OCI-LY1 (cell line): ENCODE measurements around the gene SLC17A1.

ENCODE experiments used
- H2AFZ ChIP-seq: fragments of 200-600 bp; sonication (generic), shearing (Covaris generic); 2 replicates; pipeline ENCODE4 v1.6.0; 2014; ENCODE audit warnings: antibody characterized with exemption, mild to moderate bottlenecking, low read length
- H3F3A ChIP-seq: fragments of 200-600 bp; sonication (generic), shearing (Covaris generic); 2 replicates; pipeline ENCODE4 v1.6.0; 2014; ENCODE audit warnings: mild to moderate bottlenecking, antibody characterized with exemption, low read length, moderate library complexity; ENCODE audit not compliant: insufficient read depth
- H3K27ac ChIP-seq: fragments of 200-600 bp; sonication (generic); 2 replicates; pipeline ENCODE4 v1.5.1; 2014; ENCODE audit warnings: low read length, mixed run types, mild to moderate bottlenecking, low read depth; ENCODE audit not compliant: poor library complexity, severe bottlenecking
- H3K27me3 ChIP-seq: fragments of 200-600 bp; sonication (generic); 2 replicates; pipeline ENCODE4 v1.6.0; 2014; ENCODE audit warnings: antibody characterized with exemption, mild to moderate bottlenecking, low read length, moderate library complexity; ENCODE audit not compliant: insufficient read depth
- H3K36me3 ChIP-seq: fragments of 200-600 bp; sonication (generic); 2 replicates; pipeline ENCODE4 v1.6.1; 2014; ENCODE audit warnings: mild to moderate bottlenecking, antibody characterized with exemption, low read length, moderate library complexity, mixed read lengths; ENCODE audit not compliant: insufficient read depth
- H3K4me1 ChIP-seq: fragments of 200-600 bp; sonication (generic); 2 replicates; pipeline ENCODE4 v1.5.1; 2014; ENCODE audit warnings: mild to moderate bottlenecking, low read length, moderate library complexity; ENCODE audit not compliant: insufficient read depth, severe bottlenecking
- H3K4me2 ChIP-seq: fragments of 200-600 bp; sonication (generic), shearing (Covaris generic); 2 replicates; pipeline ENCODE4 v1.6.1; 2014; ENCODE audit warnings: low read length
- H3K4me3 ChIP-seq: fragments of 200-600 bp; sonication (generic); 2 replicates; pipeline ENCODE4 v1.5.1; 2014; ENCODE audit warnings: low read length, low read depth, mild to moderate bottlenecking, mixed read lengths; ENCODE audit not compliant: poor library complexity, severe bottlenecking
- H3K79me2 ChIP-seq: fragments of 200-600 bp; shearing (Covaris generic); 2 replicates; pipeline ENCODE4 v1.6.1; 2016; ENCODE audit warnings: mixed run types, low read length, mixed read lengths; ENCODE audit not compliant: insufficient read depth
- H3K9ac ChIP-seq: fragments of 200-600 bp; sonication (generic), shearing (Covaris generic); 2 replicates; pipeline ENCODE4 v1.6.1; 2014; ENCODE audit warnings: mild to moderate bottlenecking, low read length, mixed read lengths
- H3K9me2 ChIP-seq: fragments of 200-600 bp; sonication (generic), shearing (Covaris generic); 2 replicates; pipeline ENCODE4 v1.6.1; 2014; ENCODE audit warnings: low read depth, mild to moderate bottlenecking, low read length, mixed read lengths
- H3K9me3 ChIP-seq: fragments of 200-600 bp; shearing (Covaris generic); 2 replicates; pipeline ENCODE4 v1.6.1; 2014; ENCODE audit warnings: low read length, mixed read lengths
- H4K20me1 ChIP-seq: fragments of 200-600 bp; sonication (generic), shearing (Covaris generic); 2 replicates; pipeline ENCODE4 v1.6.0; 2016; ENCODE audit warnings: mild to moderate bottlenecking, low read length; ENCODE audit not compliant: insufficient read depth
- EZH2 ChIP-seq: fragments of 200-600 bp; sonication (generic), shearing (Covaris generic); IDR thresholded peaks from 2 replicates; pipeline ENCODE4 v1.8.0; 2017; ENCODE audit warnings: borderline replicate concordance, mixed run types, mild to moderate bottlenecking, antibody characterized with exemption, low read length, moderate library complexity, mixed read lengths
- TF ChIP-seq, protein P1 (sequence below): fragments of 200-600 bp; sonication (generic), shearing (Covaris generic); IDR thresholded peaks from 2 replicates; pipeline ENCODE4 v1.5.1; 2017; ENCODE audit warnings: mild to moderate bottlenecking, antibody characterized with exemption, low read length, moderate library complexity, mixed read lengths

Gene SLC17A1

DNA sequence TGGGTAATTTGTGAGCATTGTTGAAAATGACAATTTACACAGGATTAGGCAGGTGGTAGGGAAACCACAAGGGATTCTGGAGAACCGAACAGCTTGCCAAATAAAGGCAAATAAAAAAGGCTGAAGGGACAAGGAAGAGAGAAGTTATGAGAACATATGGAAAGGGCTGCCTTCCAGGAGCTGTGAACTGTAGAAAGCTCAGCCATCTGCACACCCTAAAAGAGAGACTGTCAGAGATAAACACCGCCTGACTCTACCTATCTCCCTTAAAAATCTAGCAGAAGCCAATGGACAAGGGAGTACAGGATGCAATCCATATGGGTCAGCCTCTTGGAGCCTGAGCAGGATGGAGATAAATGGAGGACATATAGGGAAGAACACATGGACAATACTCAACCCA is 12.7 kb upstream of the SLC17A1 start:
- H3K27me3 ChIP-seq, result no peaks in the 10 kb centered on the region
- H3F3A ChIP-seq, result no peaks in the 10 kb centered on the region
- no peaks in the 10 kb centered on the region for H3K9me3 ChIP-seq
- no peak overlapping the region for H3K4me3 ChIP-seq
- H2AFZ ChIP-seq, result no peak overlapping the region
- TF ChIP-seq EZH2, result no peak
- TF ChIP-seq, protein P1, sequence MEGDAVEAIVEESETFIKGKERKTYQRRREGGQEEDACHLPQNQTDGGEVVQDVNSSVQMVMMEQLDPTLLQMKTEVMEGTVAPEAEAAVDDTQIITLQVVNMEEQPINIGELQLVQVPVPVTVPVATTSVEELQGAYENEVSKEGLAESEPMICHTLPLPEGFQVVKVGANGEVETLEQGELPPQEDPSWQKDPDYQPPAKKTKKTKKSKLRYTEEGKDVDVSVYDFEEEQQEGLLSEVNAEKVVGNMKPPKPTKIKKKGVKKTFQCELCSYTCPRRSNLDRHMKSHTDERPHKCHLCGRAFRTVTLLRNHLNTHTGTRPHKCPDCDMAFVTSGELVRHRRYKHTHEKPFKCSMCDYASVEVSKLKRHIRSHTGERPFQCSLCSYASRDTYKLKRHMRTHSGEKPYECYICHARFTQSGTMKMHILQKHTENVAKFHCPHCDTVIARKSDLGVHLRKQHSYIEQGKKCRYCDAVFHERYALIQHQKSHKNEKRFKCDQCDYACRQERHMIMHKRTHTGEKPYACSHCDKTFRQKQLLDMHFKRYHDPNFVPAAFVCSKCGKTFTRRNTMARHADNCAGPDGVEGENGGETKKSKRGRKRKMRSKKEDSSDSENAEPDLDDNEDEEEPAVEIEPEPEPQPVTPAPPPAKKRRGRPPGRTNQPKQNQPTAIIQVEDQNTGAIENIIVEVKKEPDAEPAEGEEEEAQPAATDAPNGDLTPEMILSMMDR, result no peak
- H3K9ac ChIP-seq, result no peak overlapping the region
- H3K9me2 ChIP-seq, result no peaks in the 10 kb centered on the region
- H3K4me2 ChIP-seq, result no peak overlapping the region
- H3K4me1 ChIP-seq, result no peaks in the 10 kb centered on the region
- H3K27ac ChIP-seq, result no peak overlapping the region
- no peaks in the 10 kb centered on the region; the same call in 1 of the 2 replicates for H3K36me3 ChIP-seq
- H3K79me2 ChIP-seq, result no peaks in the 10 kb centered on the region
- H4K20me1 ChIP-seq, result no peaks in the 10 kb centered on the region

DNA sequence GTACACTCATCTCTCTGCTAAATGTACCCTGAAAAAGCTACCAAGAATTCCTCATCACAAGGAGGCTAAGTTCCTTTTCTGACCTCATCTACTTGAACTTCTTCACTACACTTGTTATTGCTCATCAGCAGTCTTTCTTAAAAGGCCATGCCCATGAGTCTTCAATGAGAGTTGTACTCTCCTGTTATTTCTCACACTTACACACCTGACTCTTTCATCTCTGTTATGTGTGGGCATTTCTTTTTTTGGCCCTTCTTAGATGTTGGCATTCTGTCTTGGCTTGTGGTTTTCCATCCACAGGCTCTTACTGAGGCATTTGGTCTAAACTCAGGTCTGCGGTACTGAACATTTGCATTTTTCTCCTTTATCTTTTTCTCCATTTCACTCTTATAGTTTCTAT is 10.7 kb upstream of the SLC17A1 start:
- Histone ChIP-seq H3K79me2 (no peaks in the 10 kb centered on the region), H4K20me1 (no peaks in the 10 kb centered on the region), H3K27ac (no peak overlapping the region), H3K9me2 (no peaks in the 10 kb centered on the region), H3K9me3 (no peaks in the 10 kb centered on the region), H3K4me2 (no peak overlapping the region), H3K4me3 (no peak overlapping the region), H2AFZ (no peak overlapping the region), H3K36me3 (no peaks in the 10 kb centered on the region; the same call in 1 of the 2 replicates), H3K9ac (no peak overlapping the region), H3K4me1 (no peaks in the 10 kb centered on the region), H3K27me3 (no peaks in the 10 kb centered on the region), H3F3A (no peaks in the 10 kb centered on the region)
- TF ChIP-seq EZH2, result no peak
- TF ChIP-seq, protein P1, result no peak

DNA sequence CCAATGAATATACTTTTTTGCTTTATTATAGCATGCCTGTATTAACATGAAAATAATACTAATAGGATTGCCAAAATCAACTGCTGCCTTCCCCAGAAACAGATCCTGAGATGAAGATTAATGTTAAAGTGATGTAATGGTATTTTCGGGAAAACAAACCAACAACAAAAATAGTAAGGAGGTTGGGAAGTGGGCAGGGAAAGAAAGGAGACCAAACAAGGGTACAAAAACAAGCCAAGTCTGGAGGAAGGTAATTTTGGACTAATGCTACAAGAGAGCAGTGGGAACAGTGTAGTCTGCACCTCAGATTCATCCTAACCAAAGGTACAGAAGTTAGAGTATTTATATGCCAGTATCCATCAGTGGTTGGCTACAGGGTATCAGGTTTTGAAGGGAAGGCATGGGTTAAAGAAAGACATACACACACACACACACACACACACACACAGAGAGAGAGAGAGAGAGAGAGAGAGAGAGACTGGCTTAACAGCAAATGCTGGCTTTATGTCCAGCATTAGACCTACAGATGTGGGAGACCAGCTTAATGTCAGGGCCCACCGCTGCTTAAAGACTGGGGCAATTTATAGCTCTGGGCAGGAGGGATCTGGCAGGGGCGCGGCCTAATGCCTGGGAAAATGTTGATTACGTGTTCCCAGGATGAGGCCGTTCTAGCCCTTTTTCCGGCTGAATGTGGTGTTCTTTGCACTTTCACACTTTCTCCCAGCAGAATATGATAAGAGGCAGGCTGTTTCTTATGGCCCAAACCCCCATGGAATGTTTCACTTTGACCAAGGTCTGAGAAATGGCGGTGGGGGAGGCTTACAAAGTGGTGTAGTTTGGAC is 3.8 kb upstream of the SLC17A1 start:
- H3K27me3 ChIP-seq, result no peaks in the 10 kb centered on the region; the same call in 1 of the 2 replicates
- H3K9me3 ChIP-seq, result no peaks in the 10 kb centered on the region
- no peak overlapping the region for H3K9ac ChIP-seq
- no peak overlapping the region for H3K4me3 ChIP-seq
- H4K20me1 ChIP-seq, result no peaks in the 10 kb centered on the region
- H3F3A ChIP-seq, result no peaks in the 10 kb centered on the region
- H2AFZ ChIP-seq, result no peak overlapping the region
- no peaks in the 10 kb centered on the region for H3K79me2 ChIP-seq
- H3K4me2 ChIP-seq, result no peak overlapping the region
- no peak overlapping the region for H3K27ac ChIP-seq
- H3K4me1 ChIP-seq, result no peaks in the 10 kb centered on the region
- no peaks in the 10 kb centered on the region for H3K36me3 ChIP-seq
- H3K9me2 ChIP-seq, result no peaks in the 10 kb centered on the region
- TF ChIP-seq, protein P1, result no peak
- no peak for TF ChIP-seq EZH2
